Omental fat pad (tissue), 4 donors: Measurements from ENCODE around the gene CNTNAP3B. TPM values are rescaled to one million over a fixed set of nuclear protein-coding genes. Genes with fewer than 3 reads are reported as not detected.
"Not testable (repeated sequence)": the region's sequence is repeated elsewhere in the genome, so short reads cannot be mapped to it uniquely, and the experiment has no call there.

Source experiments
- ATAC-seq: fragments of 150-250 bp; one replicate; pipeline ENCODE4 v1.9.1; 2016; ENCODE audit warnings: mild to moderate bottlenecking, moderate library complexity; ENCODE audit not compliant: low FRiP score
- DNase-seq: peaks from one replicate; pipeline ENCODE4 v3.0.0-alpha.2; 2019; ENCODE audit warnings: low spot score
- total RNA-seq, 4 donors: library from RNA; depleted of rRNA; stranded (reverse); fragments of >200 nt; gene quantifications; one replicate each; pipeline ENCODE4 v1.1.0, GENCODE V29; 2016

Gene CNTNAP3B
- total RNA-seq, 4 donors from 2014 or later: 13.8 to 101 (median 27.6) TPM

DNA sequence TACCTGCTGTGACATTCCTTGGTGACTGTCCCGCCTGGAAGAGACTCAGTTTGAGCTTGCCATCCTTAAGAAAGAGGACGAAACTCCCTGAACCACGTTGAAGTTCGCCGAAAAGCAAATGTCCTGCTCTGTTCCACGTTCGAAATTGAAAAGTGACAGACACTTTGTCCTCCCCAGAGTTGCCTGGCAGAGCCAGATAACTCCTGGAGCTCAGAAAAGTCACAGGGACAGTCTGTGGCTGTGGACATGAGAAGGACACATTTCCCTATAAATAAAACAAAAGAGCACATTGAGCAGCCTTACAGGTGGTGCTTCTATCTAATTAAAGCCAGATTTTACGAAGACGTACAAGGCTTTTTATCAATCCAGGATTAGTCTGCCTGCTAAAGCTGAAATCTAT is 137.6 kb downstream of the CNTNAP3B start:
- ATAC-seq: not testable (repeated sequence)

DNA sequence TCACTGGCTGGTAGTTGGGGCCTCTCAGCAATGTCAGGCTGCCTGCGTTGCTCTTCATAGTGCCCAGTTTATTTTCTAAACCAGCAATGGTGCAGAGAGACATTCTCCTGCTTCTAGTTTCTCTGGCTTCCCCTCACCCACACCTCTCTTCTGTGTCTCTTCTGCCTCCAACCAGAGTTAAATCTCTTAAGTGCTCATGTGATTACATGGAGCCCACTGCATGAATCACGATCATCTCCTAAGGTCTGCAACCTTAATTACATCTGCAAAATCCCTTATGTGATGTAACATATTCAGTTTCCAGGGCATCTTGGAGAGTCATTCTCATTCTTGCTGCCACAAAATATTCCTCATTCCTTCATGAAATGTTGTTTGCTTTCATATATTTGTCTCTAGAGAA is 149.0 kb downstream of the CNTNAP3B start:
- not testable (repeated sequence) for ATAC-seq, DNase-seq

More for the DNA sequence above, 137.6 kb downstream of the CNTNAP3B start:
- DNase-seq: not testable (repeated sequence)

DNA sequence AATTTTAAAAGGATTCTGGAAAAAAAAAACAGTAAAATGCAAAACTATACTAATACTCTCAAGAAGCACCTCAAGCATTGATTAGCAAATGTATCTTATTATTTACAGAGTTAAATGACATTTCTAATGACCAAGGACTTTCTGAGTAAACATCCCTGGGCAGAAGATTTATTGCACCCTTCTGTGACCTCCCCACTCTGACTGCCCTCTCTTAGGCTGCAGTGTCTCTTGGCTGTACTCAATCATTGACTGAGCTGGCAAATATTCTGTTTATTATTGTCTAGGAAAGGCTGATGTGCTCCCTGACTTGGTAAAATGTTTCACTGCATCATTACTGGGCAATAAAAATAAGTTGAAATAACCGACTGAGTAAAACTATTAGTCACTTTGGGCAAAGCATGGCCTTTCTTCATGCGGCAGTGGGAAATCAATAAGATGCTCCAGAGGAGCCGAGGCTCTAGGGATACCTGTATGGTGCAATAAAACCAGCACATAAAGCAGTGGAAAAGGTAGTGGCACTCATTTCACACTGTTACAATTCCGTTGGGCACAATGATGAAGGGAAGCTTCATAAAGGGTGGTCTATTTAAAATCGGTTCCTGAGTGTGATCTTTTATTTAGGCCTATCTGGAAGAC is 151.1 kb downstream of the CNTNAP3B start:
- ATAC-seq, DNase-seq: not testable (repeated sequence)

DNA sequence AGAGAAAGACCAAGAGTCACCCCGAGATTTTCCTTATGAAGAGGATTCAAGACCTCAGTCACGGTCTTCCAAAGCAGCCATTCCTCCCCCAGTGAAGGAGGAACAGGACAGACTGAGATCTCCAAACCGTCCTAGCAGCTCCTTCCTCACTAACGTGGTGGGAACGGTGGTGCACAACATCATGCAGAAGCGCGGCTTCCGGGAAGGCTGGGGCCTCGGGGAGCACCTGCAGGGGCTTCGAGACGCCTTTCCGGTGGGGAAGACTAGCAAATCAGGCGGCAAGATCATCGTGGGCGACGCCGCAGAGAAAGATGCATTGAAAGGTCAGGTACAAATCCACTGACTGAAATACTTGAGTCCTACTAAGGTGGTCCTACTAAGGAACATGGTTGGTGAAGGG is 154.3 kb downstream of the CNTNAP3B start:
- not testable (repeated sequence) for ATAC-seq, DNase-seq

DNA sequence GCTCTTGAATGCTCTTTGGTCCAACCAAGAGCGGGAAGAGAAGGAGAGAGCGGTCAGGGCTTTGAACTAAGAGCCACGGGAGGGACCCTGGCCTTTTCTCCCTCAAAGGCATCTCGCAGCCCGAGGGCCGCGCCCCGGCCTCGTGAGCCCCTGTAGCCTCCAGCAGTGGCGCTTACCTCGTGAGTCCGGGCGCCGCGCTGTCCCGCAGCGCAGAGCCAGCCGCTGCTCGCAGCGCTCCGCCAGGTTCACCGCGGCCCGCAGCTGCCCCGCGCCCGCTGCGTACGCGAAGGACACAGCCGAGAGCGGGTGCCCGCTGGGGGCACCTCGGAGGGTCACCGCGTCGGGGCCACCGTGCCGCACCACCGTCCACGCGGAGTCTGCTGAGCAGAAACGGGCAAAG is 176.2 kb downstream of the CNTNAP3B start:
- DNase-seq, ATAC-seq: not testable (repeated sequence)

DNA sequence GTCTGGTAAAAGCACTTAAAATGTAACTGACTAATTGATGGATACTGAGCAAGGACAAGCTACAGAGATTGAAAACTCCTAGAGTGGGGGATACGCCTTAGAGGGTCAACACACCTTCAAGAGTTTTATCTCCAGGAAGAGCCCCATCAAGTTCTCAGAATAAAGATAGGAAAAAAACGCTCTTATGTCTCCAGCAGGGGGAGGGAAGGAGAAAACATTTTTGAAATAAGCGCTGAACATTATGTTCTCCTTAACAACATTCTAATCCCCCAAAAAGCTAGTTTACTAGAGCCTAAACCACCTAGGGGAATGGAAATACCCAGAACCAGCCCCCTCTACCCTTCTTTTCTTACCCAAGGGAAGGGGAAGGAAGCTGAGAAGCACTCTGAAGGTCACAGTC is 187.5 kb downstream of the CNTNAP3B start:
- not testable (repeated sequence) for ATAC-seq, DNase-seq

DNA sequence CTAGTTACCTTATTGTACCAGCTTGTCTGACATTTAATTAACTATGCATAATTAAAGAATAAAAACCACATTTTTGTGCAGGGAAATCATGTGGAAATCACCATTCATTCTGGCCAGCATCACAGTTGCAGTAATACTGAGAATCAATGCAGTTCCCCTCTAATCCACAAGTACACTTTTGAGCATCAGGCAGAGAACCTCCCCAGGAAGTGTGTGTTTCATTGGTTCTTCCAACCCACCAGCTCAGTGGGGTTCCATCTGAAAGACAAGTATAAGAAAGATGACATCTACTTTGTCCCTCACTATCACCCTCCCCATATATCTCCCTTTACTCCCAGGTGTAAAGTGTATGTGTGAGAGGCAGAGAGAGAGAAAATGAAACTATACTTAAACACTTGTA is 191.1 kb downstream of the CNTNAP3B start:
- not testable (repeated sequence) for DNase-seq, ATAC-seq

DNA sequence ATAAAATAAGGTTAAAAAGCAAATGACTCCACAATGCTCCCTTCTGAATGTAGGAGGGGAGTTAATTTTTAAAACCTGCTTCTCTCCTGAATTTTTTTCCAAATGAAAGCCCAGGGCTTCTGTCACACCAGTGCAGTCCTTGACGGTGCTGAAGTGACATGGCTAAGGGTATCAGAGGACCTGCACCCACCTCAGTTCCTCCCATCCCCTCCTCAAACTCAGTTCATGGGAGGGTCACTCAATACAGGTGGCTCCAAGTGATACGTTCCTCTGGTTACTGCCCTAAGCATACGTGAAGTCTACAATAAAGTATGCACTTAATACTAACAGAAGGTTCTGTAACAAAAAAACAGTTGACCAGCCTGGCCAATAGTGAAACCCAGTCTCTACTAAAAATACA is 193.5 kb downstream of the CNTNAP3B start:
- DNase-seq, ATAC-seq: not testable (repeated sequence)

DNA sequence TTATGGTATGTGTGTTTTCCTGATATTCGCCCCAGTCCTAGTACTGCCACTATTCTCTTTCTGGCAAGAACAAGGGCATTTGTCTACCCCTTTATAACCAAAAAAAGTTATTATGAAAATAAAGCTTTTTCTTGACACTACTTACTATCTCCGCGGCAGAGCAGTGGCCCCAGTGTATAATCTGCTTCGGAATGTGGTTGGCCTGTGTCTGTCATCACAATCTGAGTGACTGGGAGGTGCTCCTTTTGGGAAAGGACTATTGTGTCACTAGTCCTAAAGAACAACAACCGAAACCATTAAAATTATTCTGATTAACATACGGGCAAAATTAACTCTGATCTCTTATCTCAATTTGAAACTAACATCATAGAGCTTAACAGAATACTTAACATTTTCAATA is 200.1 kb downstream of the CNTNAP3B start:
- ATAC-seq: not testable (repeated sequence)

DNA sequence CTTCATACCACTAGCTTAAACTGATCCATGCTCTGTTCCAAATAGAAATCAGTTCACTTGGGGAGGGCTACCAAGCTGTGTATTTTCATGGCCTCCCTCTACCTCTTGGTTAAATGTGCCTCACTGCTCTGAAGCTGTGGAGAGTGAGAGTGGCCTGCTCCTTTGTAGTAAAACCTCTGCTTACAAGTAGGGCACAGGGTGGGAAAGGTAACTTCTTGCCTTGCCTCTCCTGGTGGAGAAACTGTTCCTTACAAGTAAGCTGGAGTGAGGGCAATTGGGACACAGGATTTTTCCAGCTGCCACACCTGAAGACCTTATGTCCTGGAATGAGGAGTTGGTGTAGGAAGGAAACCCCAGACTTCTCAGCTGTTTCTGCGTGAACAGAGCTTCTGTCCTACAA is 211.9 kb downstream of the CNTNAP3B start:
- DNase-seq, ATAC-seq: not testable (repeated sequence)

More for the DNA sequence above, 200.1 kb downstream of the CNTNAP3B start:
- not testable (repeated sequence) for DNase-seq

DNA sequence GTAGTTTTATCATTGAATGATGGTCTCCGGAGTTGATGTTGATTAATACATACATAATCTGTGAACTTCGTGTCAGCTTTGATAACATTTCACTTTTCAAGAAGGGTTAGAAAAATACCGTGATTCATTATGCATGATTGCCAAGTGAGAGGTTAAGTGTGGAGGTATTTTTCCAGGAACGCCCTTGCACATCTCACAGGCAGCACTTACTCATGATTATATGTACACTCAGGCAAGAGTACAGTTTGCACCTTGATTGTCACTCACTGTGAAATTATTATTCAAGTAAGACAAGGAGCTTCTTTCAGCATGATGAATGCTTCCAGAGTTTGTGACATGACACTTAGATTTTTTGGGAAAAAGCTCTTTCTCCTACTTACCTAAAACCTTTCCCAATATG is 223.7 kb downstream of the CNTNAP3B start:
- not testable (repeated sequence) for DNase-seq
- ATAC-seq: peak; percentile 91

DNA sequence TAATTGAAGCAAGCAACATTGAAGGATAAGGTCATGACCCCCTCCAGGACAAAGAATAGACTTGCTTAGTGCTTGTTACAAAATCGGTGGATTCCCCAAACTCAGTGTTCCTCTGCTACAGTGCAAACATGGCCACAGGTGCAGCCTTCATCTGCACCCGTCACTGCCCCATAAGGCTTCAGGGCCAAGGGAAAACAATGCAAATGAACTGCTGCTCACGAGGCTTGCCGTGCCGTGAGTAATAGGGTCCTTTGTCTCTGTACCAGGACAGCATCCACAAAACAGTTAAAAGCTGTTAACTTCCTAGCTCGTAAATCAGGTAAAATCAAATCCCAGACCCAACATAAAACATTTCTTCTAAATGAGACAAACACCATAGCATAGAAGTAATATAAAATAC is 226.5 kb downstream of the CNTNAP3B start:
- DNase-seq, ATAC-seq: not testable (repeated sequence)

DNA sequence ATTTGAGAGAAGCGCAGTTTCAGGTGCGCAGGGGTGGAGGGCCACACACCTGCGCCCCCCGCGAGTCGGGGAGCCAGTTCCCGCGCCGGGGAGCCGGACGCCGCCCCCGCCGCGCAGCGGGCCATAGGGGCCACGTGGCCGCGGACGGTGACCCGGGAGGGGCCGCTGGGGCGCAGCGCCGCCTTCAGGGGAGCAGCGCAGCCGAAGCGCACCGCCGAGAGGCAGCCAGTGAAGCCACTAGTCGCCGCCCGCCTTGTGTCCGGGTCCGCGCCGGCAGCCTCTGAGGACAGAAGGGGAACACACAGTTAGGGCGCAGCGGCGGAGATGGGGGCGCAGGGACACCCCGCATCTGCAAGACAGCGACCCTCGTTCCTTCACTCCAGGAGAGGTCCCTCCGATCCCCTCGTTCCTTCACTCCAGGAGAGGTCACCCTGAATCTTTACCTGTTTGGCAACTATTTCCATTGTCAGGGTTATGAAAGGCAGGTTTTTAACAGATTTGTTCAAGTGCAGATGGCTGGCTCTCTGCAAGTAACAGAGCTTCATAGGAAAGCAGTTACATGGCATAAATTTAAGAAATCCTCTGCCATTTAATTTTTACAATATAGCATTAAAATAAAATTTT is 230.4 kb downstream of the CNTNAP3B start:
- DNase-seq: not testable (repeated sequence)
- peak; percentile 39 for ATAC-seq

DNA sequence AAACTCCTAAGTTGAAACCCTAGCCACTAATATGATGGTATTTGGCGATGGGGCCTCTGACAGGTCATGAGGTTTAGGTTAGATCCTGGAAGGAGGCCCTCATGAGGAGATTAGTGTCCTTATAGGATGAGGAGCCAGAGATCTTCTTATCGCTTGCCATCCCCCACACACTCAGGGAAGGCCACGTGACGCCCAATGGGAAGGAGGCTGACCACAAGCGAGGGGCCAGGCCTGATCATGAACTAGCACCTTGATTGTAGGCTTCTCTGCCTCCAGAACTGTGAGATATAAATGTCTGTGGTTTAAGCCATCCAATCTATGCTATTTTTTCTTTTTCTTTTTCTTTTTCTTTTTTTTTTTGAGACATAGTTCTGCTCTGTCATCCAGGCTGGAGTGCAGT is 254.7 kb downstream of the CNTNAP3B start:
- ATAC-seq, DNase-seq: not testable (repeated sequence)

DNA sequence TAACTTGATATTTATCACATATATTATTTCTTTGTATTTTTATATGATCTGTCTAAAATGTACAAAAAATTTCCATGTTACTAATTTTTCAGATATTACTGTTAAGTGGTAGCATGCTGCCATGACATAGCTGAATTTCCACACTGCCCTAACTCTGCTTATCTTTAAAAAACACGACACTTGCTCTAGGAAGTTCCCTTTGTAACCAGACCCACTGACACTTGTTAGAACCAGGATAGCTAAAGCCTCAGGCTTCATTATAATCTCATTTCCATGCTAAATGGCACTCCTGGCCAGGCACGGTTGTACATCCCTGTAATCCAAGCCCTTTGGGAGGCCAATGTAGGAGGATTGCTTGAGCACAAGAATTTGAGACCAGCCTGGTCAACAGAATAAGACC is 273.8 kb downstream of the CNTNAP3B start:
- DNase-seq, ATAC-seq: not testable (repeated sequence)

DNA sequence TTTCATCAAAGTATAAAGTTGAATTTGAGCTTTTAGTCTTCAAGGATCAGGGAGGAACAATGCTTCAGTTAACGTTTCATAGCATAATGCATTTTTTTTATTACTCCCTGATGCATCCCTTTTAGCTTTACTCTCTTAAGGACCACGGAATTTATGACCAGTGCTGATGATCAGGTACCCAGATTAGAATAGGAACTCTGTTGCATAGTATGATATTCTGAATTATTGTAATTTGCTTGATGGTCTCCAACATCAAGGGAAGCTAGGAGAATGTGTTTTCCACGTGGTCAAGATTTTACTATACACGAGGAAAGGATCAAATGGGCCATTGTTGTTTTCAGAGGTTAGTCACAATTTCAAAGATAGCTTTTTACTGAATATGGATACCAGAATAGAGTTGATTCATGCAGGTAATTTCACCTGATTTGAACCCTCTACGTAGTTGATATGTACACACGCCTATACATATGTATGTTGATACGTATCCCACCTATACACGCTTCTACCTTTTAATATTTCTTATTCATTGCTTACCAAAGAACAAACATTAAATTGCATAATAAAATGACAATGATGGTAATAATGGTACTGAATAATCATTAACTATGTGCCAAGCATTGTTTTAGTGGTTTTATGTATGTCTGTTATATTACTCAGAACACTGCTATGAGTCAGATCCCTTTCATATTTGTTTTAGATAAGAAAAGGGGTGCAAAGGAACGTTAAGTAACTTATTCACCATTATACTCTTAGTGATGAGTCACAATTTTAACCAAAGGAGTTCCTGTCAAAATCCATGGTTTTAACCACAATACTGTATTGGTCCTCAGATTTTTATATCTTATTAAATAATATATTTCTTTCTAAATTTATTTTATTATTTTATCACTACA is 277.1 kb downstream of the CNTNAP3B start:
- not testable (repeated sequence) for ATAC-seq, DNase-seq

DNA sequence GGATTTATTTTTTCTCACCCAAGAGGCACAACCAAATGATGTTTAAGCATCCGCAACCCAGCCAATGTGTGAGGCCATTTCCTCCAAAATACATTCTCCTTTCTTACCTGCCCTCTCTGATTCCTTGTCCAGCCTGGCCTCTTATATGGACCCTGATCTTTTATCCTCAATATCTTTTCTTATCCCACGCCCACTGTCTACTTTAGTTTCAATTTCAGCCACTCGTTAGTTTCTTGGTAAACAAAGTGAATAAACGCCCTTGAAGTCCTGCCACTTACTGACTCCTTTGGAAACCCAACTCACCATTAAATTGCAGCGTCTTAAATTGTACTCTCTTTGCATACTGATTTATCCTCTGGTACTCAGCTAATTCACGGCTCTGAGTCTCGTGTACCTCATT is 281.4 kb downstream of the CNTNAP3B start:
- ATAC-seq, DNase-seq: not testable (repeated sequence)
